GM18909 (cell line): ENCODE measurements around the gene DIRAS1.
"Not testable (repeated sequence)": the region's sequence is repeated elsewhere in the genome, so short reads cannot be mapped to it uniquely, and the experiment has no call there.

Experiments
- ATAC-seq: cut with Tn5 transposase; IDR thresholded peaks from one replicate; pipeline ENCODE4 v1.9.1; 2021; ENCODE audit warnings: mild to moderate bottlenecking; ENCODE audit not compliant: unreplicated experiment, poor library complexity

The DIRAS1 gene

DNA sequence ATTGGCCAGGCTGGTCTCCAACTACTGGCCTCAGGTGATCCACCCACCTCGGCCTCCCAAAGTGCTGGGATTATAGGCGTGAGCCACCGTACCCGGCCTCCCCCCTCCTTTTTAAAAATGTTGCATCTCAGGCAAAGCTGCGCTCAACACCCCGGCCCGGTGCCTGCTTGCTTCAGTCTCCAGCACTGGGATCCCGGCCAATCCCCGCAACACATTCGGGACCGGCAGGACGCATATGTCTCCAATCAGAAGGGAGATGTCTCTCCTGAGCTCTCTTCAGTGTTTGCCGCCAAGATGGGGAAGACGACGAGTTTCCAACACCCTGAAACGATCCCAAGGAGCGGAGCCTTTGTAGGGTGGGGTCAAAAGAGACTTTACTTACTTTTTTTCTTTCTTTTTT, 34.8 kb downstream of the DIRAS1 start:
- ATAC-seq = no peak

DNA sequence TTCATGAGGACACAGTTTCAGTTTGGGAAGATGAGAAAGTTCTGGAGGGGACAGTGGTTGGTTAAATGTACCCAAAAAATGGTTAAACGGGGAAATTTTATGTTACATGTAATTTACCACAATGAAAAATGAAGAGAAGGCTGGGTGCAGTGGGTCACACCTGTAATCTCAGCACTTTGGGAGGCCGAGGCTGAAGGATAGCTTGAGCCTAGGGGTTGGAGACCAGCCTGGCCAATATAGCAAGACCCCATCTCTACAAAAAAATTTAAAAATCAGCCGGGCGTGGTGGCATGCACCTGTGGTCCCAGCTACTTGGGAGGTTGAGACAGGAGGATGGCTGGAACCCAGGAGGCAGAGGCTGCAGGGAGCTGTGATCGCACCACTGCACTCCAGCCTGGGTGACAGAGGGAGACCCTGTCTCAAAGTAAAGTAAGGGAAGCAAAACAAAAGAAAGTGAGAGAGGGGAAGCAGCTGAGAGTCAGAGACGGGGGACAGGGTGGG, 35.9 kb downstream of the DIRAS1 start:
- no peak for ATAC-seq

- no peak for ATAC-seq
Measured at GRCh38 chr19:2683430-2684003, 37.7 kb downstream of the DIRAS1 start.

- ATAC-seq = no peak
Measured at GRCh38 chr19:2680808-2681207, 40.4 kb downstream of the DIRAS1 start.

DNA sequence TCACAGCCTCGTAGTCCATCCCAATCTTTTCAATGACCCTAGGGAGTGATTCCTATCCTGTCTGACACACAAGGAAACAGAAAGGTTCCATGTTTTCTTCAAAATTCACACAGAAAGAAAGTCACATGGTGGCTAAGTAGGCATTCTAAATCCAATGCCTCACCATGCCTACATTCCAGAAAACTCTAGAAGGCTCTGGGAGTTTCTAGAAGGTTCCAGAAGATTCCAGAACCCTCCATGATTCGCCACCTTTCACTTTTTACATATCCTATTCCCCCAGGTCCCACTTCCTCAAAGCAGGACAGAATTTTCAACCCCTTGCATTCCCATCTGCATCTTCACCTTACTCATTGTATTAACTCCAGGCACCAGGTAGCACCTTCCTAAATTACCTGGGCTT, 41.7 kb downstream of the DIRAS1 start:
- ATAC-seq = no peak

DNA sequence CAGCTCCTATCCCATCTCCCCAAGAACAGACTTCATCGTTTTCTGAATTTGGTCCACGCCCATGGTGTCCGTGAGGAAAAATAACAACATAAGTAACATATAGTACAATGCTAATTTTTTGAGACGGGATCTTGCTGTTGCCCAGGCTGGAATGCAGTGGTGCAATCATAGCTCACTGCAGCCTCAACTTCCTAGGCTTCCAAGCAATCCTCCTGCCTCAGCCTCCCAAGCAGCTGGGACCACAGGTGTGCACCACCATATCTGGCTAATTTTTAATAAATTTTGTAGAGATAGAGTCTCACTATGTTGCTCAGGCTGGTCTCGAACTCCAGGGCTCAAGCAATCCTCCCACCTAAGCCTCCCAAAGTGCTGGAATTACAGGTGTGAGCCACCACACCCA, 42.2 kb downstream of the DIRAS1 start:
- not testable (repeated sequence) for ATAC-seq

DNA sequence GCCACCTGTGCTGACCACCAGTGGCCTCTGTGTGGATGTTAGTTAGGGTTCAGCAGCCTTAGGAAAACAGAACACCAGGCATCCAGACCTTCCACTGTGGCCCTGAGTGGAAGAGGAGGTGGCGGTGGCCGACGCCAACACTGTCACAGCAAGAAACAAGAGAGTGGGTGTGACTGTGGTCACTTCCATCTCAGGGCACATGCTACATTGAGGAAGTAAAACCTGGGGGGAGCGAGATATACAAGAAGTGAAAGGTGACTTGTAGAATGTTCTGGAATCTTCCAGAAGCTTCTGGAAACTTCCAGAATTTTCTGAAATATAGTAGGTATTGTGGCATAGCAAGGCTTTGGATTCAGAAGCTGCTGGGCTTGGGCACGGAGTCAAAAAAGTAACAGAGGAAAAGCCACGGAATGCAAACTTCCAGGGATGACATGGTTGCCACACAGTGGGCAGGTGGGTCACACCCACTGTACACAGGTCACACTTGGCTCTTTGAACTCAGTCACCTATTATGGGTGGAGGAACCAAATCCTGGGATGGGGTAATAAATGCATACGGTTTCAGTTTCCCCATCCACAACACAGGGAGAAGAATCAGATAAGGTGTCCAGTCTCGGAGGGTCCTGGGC, 43.0 kb downstream of the DIRAS1 start:
- peak; percentile 58 for ATAC-seq

DNA sequence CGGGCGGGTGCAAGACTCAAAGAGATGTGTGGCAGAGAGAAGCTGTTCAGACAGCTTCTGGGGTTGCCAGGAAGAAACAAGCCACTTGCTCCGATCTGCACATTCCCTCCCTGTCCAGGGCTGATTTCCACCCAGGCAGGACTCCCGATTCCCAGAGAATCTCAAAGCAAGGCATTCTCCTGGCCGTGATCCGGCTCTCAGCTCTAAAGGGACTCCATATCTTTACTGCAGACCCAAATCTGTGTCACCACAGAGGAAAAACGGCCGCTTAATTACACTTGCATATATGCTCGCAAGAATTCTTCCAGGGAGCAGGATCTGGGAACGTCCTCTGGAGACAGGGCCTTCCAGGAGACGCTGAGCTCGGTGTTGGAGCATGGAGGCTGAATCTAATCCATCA, 44.3 kb downstream of the DIRAS1 start:
- no peak for ATAC-seq

GRCh38 chr19:2675892-2676291, 45.3 kb downstream of the DIRAS1 start:
- no peak for ATAC-seq

DNA sequence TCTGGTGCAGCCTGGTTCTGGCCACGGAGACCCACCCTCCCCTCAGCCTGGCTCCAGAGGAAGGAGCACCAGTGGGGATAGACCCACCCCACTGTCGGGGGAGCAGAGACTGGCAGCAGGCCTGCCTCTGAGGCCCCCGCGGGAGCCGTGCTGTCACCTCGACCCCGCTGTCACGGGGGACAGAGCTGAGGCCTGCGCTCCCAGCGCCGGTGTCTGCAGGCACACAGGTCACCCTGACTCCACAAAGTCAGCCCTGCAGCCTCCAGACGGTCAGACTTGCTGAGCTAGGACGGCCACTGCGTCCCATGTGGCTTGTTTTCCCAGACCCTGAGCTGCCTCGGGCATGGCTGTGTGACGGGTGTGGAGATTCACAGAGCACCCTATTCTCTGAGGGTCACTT, 51.0 kb downstream of the DIRAS1 start:
- ATAC-seq = no peak

GRCh38 chr19:2668175-2668763, 52.9 kb downstream of the DIRAS1 start:
- ATAC-seq = no peak

DNA sequence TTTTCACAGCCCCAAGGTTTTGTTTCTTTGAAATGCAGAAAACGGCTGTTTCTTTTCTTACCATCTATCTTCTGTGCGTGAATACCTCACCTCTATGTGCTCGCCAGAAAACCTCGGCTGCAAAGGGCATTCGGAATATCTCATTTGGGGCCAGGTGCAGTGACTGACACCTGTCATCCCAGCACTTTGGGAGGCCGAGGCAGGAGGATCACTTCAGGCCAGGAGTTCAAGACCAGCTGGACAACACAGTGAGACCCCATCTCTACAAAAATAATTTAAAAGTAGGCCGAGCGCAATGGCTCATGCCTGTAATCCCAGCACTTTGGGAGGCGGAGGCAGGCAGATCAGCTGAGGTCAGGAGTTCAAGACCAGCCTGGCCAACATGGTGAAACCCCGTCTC, 53.8 kb downstream of the DIRAS1 start:
- ATAC-seq = not testable (repeated sequence)

- ATAC-seq = no peak
Measured at GRCh38 chr19:2666344-2666994, 54.7 kb downstream of the DIRAS1 start.

- ATAC-seq = no peak
Measured at GRCh38 chr19:2665103-2665502, 56.1 kb downstream of the DIRAS1 start.
